ENCODE data around the gene KRT6A. TPM values are rescaled to one million over a fixed set of nuclear protein-coding genes. Genes with fewer than 3 reads are reported as not detected.

The KRT6A gene
- total RNA-seq, 1 donor from 2014 or later, result not detected

DNA sequence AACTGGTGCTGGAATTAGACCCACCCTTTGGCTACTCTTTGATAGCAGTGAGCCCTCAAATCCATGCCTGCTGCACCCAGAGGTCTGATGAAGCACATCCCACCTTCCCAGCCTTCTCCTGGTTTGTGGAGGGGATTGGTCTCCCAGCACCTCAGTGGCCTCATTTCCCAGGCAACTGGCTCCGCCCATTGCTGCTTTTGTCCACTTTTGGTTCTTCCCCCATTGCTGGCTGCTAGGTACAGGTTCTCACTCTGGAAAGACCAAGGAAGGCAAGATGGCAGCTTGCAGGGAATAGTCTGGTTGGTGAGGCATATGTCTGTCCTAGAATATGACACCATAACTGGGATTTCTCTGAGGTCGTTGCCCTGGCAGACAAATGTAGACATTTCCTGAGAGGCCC is 37.3 kb upstream of the KRT6A start:
- no peaks in the 10 kb centered on the region for H3K4me1 ChIP-seq
- no peak overlapping the region for H3K27ac ChIP-seq
- Mint-ChIP-seq H3K27me3 (ENCODE audit: insufficient read depth, low read depth) (peaks cover 12% of the 10 kb centered on the region), H3K36me3 (no peaks in the 10 kb centered on the region), H3K4me3 (no peak overlapping the region), H3K4me1 (peaks cover 4% of the 10 kb centered on the region), H3K9me3 (no peaks in the 10 kb centered on the region), H3K27ac (no peak overlapping the region)
- no peak overlapping the region for H3K4me2 ChIP-seq
- H2AFZ ChIP-seq (replicated peaks), result no peak overlapping the region
- H3K9ac ChIP-seq, result no peak overlapping the region
- no peaks in the 10 kb centered on the region for H3K79me2 ChIP-seq (ENCODE audit: low read depth)
- H4K20me1 ChIP-seq (ENCODE audit: low read depth), result no peaks in the 10 kb centered on the region
- TF ChIP-seq CTCF (IDR thresholded peaks at IDR 0.05), result no peak
- no peak for TF ChIP-seq EZH2phosphoT487 (IDR thresholded peaks at IDR 0.05)
- no peak for TF ChIP-seq EZH2 (IDR thresholded peaks at IDR 0.05)
- no peaks in the 10 kb centered on the region for H3K9me3 ChIP-seq (ENCODE audit: low read depth)
- no peaks in the 10 kb centered on the region for H3F3A ChIP-seq (ENCODE audit: low read depth)
- H3K27me3 ChIP-seq, result no peaks in the 10 kb centered on the region
- DNase-seq (ENCODE audit: low spot score), result no peak
- H3K36me3 ChIP-seq, result no peaks in the 10 kb centered on the region
- H3K4me3 ChIP-seq, result no peak overlapping the region

DNA sequence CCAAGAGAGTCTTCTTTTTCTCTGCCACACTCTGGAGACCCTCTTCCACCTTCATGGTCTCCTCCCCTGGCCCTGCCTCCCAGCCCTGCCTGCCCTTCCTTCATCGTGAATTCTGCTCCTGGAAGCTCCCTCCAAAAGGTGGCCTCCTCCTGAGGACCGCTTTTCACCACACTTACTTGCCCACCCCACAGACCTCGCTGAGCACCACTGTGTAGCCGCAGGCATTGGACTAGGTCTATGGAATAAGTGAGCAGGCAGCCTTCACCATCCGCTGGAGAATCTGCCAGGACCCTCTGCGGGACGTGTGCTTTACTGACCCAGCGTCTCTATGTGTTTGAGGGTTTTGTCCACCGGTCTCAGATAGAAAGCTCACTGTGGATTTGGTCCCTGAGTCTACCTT is 36.8 kb upstream of the KRT6A start:
- no peaks in the 10 kb centered on the region for H4K20me1 ChIP-seq (ENCODE audit: low read depth)
- no peak overlapping the region for H3K9ac ChIP-seq
- H3K4me3 ChIP-seq, result no peak overlapping the region
- no peak overlapping the region for H3K27ac ChIP-seq
- DNase-seq (ENCODE audit: low spot score), result no peak
- H3K9me3 Mint-ChIP-seq, result no peaks in the 10 kb centered on the region
- no peak overlapping the region for H3K4me3 Mint-ChIP-seq
- no peaks in the 10 kb centered on the region for H3F3A ChIP-seq (ENCODE audit: low read depth)
- TF ChIP-seq EZH2 (IDR thresholded peaks at IDR 0.05), result no peak
- no peak for TF ChIP-seq CTCF (IDR thresholded peaks at IDR 0.05)
- no peak overlapping the region for H3K27ac Mint-ChIP-seq
- H3K4me2 ChIP-seq, result no peak overlapping the region
- peaks cover 6% of the 10 kb centered on the region for H3K4me1 Mint-ChIP-seq
- no peaks in the 10 kb centered on the region for H3K9me3 ChIP-seq (ENCODE audit: low read depth)
- peaks cover 12% of the 10 kb centered on the region for H3K27me3 Mint-ChIP-seq (ENCODE audit: insufficient read depth, low read depth)
- no peaks in the 10 kb centered on the region for H3K4me1 ChIP-seq
- no peaks in the 10 kb centered on the region for H3K79me2 ChIP-seq (ENCODE audit: low read depth)
- no peaks in the 10 kb centered on the region for H3K36me3 Mint-ChIP-seq
- H3K36me3 ChIP-seq, result no peaks in the 10 kb centered on the region
- H2AFZ ChIP-seq (replicated peaks), result no peak overlapping the region
- no peaks in the 10 kb centered on the region for H3K27me3 ChIP-seq

DNA sequence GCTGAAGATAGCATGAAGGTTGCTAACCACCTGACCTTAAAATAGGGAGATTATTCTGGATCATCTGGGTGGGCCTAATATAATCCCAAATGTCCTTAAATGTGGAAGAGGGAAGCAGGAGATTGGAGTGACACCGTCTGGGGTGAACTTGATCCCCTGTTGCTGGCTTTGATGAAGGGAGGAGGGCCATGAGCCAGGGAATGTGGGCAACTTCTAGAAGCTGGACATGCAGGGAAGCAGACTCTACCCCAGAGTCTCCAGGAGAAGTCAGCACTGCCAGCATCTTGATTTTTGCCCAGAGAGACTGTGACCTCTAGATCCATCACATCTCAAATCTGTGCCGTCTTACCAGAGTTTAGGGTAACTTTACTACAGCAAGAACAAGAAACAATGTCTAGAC is 36.4 kb upstream of the KRT6A start:
- H3K9ac ChIP-seq, result no peak overlapping the region
- H3K9me3 Mint-ChIP-seq, result no peaks in the 10 kb centered on the region
- H3K36me3 ChIP-seq, result no peaks in the 10 kb centered on the region
- H3K27me3 ChIP-seq, result no peaks in the 10 kb centered on the region
- no peak overlapping the region for H3K4me3 ChIP-seq
- DNase-seq (ENCODE audit: low spot score), result no peak
- peaks cover 11% of the 10 kb centered on the region for H3K4me1 Mint-ChIP-seq
- no peaks in the 10 kb centered on the region for H3K4me1 ChIP-seq
- H3K27ac ChIP-seq, result no peak overlapping the region
- no peaks in the 10 kb centered on the region for H3K79me2 ChIP-seq (ENCODE audit: low read depth)
- no peaks in the 10 kb centered on the region for H4K20me1 ChIP-seq (ENCODE audit: low read depth)
- TF ChIP-seq EZH2 (IDR thresholded peaks at IDR 0.05) (no peak), EZH2phosphoT487 (IDR thresholded peaks at IDR 0.05) (no peak), CTCF (IDR thresholded peaks at IDR 0.05) (no peak)
- no peaks in the 10 kb centered on the region for H3K36me3 Mint-ChIP-seq
- H3K4me2 ChIP-seq, result no peak overlapping the region
- H3K27ac Mint-ChIP-seq, result no peak overlapping the region
- H3K27me3 Mint-ChIP-seq (ENCODE audit: insufficient read depth, low read depth), result peaks cover 12% of the 10 kb centered on the region
- H2AFZ ChIP-seq (replicated peaks), result no peak overlapping the region
- H3K4me3 Mint-ChIP-seq, result no peak overlapping the region
- H3F3A ChIP-seq (ENCODE audit: low read depth), result no peaks in the 10 kb centered on the region
- H3K9me3 ChIP-seq (ENCODE audit: low read depth), result no peaks in the 10 kb centered on the region

Measured in neural progenitor cell (in vitro differentiated cells).